NCI-H2107 treated with DMSO at 0.1 percent for 48 hours (cell line): ENCODE data around the gene PLEKHA5.
"Not testable (repeated sequence)": the region's sequence is repeated elsewhere in the genome, so short reads cannot be mapped to it uniquely, and the experiment has no call there.

ENCODE experiments used
- DNase-seq: peaks from one replicate; lab custom pipeline; 2025; ENCODE audit not compliant: unreplicated experiment; lab: John Stamatoyannopoulos, UW

PLEKHA5 gene

DNA sequence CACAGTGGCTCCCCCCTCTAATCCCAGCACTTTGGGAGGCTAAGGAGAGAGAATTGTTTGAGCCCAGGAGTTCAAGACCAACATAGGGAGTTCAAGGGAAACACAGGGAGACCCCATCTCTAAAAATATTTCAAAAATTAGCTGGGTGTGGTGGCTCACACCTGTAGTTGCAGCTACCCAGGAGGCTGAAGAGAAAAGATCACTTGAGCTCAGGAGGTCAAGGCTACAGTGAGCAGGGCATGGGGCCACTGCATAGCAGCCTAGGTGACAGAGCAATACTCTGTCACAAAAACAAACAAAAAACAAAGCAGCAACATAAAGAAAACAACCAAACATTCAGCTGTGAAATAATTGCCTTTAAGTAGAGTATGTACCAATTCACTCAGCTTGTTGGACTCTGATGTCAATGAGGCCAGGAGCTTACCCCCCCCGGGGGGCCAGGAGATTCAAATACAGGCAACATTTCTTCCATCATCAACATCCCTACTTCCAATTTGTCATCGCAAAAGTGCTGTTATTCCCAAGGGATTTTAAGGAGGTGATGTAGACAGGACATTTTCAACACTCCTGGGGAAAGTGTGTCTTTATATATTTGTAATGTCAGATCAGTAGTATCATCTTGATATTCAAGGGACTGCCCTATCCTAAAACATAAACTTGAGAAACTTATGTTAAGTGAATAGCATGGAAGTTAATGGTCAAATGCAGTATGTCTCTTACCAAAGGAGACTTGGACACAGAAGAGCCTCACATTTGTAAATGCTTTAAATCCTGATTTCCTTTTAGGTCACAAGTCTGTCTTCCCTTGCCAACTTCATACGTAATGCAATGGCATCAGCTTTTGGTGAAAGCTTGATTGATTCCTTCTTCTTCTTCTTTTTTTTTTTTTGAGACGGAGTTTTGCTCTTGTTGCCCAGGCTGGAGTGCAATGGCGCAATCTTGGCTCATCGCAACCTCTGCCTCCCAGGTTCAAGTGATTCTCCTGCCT, 269.1 kb downstream of the PLEKHA5 start:
- DNase-seq, result no peak

GRCh38 chr12:19400649-19401285, 271.2 kb downstream of the PLEKHA5 start:
- DNase-seq, result not testable (repeated sequence)

GRCh38 chr12:19402211-19402610, 272.7 kb downstream of the PLEKHA5 start:
- no peak for DNase-seq

DNA sequence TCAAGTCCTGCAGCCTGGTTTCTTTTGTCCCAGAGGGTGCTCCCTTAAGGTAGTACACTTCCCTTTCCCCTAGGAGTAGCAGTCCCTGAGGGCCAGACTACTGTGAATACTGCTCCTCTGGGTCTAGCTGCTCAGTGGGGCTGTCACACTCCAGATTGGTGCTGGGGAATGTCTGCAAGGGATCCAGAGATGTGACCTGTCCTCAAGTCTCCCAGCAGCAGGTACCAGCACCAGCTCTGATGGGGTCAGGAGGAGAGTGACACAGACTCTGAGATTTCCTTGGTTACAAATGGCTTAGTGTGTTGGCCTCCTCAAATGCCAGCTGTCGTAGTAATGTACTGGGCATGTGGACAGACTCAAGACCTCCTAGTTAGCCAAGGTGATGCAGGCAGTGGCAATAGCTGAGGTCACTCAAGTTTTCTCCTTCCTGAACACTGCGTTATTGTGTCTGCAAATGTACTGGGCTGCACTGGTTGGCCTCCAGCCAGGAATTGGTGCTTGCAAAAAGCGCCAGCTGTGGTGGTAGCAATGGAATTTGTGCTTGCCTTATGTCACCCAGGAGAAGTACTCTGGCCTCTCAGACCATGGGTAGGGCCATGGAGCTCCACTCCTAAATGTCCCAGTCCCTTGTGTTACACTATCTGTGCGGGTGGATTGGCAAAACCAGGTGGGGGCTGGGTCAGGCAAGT, 273.4 kb downstream of the PLEKHA5 start:
- DNase-seq, result no peak

DNA sequence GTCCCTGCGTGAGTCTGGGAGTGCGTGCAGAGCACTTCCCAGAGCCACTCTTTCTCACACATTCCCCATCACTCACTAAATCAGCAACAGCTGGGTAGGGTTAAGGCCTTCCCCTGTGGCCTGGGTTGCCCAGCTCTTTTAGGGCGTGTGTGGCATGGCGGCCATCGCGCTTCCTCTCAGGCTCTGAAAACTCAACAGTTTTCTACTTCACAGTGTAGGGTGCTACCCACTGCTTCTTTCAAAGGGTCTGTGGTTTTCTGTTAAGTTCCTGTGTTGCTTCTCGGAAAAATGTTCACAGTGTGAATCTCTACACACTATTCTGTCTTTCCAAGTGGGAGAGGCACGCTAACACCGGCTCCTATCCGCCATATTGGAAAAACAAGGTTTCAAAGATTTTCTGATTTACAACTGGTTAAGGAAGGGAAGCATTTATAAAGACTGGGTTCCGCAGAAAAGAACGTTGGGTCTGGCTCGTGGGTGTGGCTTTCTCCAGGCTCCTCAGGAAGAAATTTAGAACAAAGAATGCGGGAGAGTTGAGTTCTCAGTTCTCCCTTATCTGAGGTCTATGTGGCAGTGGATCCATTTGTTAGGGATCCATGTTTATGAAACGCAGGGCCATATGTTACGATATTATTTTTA, 274.8 kb downstream of the PLEKHA5 start:
- no peak for DNase-seq

DNA sequence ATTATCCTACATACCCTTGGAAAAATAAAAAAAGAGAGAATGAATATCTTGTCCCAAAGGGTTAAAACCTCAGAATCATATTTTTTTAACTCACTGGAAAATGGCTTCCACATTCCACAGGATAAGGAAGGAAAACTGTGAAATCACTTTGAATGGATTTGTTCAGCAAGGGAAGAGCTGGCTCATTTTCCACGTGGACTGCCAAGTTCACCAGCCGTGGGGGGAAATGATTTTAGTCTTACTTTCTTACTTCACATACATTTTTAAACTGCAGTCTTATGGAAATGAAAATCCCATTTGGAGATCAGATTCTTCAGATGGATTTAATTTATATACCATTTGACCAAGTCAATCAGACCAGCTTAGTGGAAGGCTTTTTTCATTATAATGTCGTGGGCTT, 279.8 kb downstream of the PLEKHA5 start:
- DNase-seq, result no peak

- no peak for DNase-seq
These were observed 280.7 kb downstream of the PLEKHA5 start for GRCh38 chr12:19410211-19410610.

DNA sequence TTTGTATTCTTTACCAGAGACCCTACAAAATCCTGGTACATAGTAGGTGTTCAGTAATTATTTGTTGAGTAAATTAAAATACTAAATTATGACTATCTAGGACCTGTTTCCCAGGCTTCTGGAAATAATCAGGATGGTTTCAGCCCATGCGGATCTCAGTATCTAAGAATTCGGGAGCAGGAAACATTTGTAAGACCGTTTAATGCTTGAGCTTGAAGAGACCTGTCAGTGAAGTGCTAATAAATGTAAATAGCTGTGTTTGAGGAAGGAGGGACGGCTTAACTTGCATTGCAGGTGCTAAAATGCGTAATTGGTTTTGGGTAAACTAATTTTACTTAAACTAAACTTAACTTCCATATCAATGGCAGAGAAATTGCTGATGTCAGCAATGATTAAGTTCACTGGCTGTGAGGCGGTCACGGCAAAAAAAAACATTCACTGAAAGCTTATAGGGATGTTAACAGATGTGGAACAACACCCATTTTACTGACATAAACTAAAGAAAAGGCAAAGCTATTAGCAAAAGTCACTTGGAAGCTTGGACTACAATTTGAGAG, 281.2 kb downstream of the PLEKHA5 start:
- DNase-seq, result no peak

DNA sequence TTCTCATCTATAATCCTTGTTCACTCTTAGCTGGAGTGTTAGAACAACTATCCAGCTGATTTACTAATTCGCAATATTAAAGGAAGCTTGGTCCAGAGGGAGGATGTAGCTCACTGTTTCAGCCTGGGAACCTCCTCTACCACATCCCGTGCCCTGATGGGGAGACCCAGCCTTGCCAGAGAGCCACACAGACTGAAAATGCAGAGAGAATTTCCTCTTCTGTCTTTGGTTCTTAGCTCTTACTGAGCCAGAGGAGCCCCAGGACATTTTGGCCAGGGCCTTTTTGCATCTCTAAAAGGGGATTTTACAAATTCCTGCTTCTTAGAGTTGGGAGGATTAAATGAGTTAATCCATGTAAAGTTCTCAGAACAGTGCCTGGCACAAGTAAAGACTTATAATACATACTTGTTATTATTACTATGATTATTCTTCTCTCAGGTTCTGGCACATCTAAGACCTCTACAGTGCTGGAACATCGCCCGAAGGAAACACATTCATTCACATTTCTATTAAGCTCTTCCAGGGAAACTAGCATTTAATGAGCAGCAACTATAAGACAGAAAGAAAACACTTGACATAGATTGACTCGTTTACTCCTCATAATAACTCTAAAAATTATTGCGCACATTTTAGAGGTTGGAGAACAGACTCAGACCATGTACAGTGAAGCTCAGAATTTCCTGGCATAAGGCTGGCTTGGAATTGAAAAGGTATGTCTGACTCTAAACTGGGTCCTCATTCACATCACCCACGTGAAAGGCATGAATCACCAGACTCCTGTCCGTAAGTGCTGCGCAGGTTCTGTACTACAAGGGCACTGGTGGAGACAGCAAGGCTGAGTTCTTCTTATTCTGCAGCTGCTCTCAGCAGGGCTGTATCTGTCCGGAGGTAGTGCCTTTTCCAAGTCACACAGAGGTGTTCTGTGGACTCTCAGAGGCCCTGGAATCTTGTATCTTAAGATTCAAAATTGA, 282.0 kb downstream of the PLEKHA5 start:
- DNase-seq, result no peak

DNA sequence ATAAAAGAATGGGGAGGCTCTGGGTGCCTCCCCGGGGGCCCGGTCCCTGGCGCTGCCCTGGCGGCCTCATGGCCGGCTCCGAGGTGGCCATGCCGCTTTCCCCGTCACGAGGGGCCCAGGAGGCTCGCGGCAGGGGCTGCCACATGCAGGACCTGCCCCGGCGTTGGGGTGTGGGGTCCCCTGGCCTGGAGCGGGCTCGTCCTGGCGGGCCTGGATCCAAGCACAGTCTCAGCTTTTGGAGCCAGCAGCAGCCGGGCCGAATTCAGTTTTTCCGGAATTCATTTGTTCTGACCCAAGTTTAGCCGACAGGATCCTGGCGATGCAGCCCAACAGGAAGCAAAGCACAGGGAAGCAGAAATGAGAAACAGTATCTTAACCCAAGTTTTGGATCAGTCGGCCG, 283.3 kb downstream of the PLEKHA5 start:
- DNase-seq, result no peak

GRCh38 chr12:19413582-19413981, 284.0 kb downstream of the PLEKHA5 start:
- DNase-seq, result not testable (repeated sequence)

GRCh38 chr12:19415563-19415962, 286.0 kb downstream of the PLEKHA5 start:
- no peak for DNase-seq

DNA sequence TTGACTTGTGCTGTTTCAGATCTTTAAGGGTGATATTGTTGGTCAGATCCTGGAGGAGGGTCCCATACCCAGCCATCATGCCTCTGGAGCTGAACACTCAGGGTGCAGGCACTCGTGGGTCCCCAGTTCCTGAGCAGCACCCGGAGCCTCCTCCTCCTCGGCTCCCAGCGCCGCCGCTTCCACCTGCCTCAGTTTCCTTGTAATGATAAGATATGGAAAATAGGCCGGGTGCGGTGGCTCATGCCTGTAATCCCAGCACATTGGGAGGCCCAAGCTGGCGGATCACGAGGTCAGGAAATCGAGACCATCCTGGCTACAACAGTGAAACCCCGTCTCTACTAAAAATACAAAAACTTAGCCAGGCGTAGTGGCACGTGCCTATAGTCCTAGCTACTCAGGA, 289.6 kb downstream of the PLEKHA5 start:
- DNase-seq, result no peak

DNA sequence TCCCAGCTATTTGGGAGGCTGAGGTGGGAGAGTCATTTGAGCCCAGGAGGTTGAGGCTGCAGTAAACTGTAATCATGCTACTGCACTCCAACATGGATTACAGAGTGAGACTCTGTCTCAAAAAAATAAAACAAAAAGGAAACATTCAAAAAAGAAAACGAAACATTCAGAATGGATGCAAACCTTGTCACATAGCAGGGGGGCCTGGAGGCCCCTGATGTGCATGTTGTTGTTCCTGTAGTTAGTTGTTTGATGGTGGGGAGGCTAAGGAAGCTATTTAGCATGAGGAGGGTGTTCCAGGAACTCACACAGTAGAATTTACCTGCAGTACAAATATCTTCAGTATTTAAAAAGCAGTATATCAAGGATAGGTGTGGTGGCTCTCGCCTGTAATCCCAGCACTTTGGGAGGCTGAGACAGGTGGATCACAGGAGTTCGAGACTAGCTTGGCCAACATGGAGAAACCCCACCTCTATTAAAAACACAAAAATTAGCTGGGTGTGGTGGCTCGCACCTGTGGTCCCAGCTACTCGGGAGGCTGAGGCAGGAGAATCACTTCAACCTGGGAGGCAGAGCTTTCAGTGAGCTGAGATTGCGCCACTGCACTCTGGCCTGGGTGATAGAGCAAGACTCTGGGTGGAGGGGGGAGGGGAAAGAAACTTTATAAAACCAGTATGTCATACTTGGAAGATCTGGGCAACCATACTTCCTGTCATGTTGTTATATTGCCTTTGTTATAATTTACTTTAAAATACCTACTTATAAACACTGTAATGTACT, 292.2 kb downstream of the PLEKHA5 start:
- DNase-seq, result no peak

GRCh38 chr12:19423166-19423930, 293.8 kb downstream of the PLEKHA5 start:
- no peak for DNase-seq
